GM21576 (cell line): ENCODE results near the gene CTSE.

ENCODE experiments used
- ATAC-seq: cut with Tn5 transposase; IDR thresholded peaks from one replicate; pipeline ENCODE4 v1.9.1; 2021; ENCODE audit warnings: mild to moderate bottlenecking, moderate library complexity; ENCODE audit not compliant: unreplicated experiment

Gene CTSE

DNA sequence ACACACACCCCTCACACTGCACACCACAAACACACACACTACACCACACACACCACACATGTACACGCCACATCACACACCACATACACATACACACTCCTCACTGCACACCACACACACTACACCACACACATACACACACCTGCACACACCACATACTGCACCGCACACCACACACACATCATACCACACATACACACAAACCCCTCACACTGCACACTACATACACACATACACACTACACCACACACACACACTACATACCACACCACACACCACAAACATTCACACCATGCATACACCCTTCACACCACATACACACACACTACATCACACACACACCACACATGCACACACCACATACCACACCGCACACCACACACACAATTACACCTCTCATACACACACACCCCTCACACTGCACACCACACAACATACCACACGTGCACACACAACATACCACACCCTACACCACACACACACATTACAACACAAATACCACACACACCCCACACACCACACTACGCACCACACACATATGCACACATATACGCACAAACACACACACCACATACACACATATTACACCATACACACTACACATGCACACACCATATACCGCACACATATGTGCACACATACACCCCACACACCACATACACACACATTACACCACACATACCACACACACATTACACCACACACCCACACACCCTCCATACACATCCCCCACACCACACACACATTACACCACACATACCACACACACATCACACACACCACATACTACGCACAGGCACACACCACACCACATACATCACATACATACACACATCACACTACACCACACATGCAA, 50.1 kb downstream of the CTSE start:
- no peak for ATAC-seq

DNA sequence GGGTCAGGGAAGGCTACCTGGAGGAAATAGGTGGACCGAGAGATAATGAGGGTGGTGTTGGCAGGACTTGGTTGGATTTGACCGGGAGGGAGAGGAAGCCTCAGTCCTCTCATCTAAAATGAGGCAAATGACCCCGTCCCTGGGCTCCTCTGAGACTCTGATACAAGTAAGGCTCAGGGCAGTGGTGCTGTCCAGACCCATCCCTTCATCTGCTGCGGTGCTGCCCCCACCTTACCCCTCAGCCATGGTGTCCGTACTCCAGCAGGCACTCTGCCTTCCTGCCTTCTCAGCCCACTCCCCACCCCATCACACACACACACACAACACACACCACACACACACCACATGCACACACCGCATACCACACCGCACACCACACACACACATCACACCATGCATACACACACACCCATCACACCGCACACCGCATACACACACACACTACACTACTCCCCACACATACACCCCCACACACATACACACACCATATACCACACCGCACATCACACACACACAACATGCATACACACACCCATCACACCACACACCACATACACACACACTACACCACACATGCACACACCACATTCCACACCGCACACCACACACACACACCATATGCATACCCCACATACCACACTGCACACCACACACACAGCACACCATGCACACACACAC, 51.1 kb downstream of the CTSE start:
- ATAC-seq: no peak

DNA sequence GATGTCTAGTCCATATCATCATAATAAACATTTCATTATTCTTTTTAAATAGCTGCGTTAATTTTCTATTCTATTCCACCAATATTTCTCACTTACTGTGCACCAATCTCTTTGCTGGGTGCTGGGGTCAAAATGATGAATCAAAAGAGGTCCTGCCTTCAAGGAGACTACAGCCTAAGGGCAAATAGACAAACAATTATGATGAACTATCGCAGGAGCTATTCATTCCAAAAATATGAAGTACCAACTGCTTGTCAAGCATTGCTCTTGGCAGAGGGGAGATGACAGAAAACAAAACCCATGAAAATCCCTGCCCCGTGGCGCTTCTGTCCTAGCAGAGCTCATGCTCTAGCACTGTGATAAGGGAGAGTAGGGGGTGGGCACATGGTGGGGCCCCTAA, 51.6 kb downstream of the CTSE start:
- no peak for ATAC-seq

GRCh38 chr1:205971082-205971481, 52.6 kb downstream of the CTSE start:
- ATAC-seq: no peak

- no peak for ATAC-seq
Measured at GRCh38 chr1:205970486-205970885, 53.2 kb downstream of the CTSE start.

- no peak for ATAC-seq
Measured at GRCh38 chr1:205969229-205969628, 54.5 kb downstream of the CTSE start.

DNA sequence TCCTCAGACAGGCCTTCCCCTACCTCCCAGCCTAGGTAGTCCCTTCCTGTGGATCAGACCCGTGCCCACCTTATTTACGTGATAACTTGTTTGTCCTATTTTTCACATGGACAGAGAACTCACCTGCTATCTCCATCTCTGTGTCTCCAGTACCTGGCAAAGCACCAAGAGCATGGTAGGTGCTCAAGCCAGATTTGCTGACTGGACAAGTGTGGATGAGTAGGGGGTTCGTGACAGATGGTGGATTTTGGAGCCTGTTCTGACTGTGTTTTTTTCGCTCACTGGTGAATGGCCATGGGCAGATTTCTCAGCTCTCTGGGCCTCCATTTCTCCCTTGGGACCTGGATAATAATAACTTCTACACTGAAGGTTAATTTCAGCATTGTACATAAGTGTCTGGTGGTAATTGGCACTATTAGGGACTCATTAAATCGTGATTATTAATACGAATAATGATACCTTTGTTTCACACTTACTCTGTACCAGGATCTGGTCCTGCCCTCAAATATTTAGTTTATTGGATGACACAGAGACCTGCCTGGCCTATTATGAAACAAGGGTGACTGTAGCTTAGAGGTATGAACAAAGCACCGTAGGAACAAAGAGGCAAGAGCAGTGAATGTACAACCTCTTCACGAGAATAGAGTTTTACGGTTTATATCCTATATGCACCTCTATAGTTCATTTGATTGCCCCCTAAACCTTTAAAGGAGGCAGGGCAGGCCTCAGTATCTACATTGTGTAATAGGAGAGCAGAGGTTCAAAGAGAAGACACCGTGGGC, 56.0 kb downstream of the CTSE start:
- ATAC-seq: no peak

- ATAC-seq: no peak
Measured at GRCh38 chr1:205965036-205965884, 58.4 kb downstream of the CTSE start.

DNA sequence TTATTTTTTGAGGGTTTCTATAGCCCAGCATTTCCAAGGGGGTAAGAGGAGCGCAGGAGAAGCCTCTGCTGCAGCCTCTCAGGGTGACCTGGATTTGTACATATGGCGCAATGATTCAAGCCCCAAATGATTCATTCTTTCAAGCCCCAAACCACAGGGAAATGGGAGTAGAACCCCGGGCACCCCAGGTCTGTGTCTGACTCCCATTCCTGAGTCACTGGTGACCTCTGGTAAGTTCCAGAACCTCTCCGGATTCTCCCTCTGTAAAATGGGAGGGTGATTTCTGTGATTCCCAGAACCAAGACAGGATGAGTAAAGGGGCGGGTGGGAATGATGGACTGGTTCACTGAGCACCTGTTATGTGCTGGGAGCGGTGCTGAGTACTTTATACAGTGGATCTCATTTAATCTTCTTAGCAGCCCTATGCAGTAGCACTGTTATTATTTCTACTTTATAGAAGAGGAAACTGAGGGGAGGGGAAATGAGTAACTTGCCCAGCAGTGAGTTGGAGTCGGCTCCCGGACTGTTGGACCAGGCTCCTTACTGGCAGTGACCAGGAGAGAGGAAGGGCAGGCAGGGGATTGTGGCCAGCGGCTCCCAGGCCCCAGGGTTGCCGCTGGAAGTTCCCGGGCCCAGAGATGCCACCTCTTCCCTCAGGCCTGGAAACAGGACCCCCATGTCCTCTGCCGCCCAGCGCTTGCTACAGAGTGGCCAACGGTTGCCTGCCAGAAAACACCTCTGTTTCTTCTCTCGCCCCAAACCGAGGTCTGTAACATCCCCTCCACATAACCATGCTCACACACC, 60.1 kb downstream of the CTSE start:
- no peak for ATAC-seq

DNA sequence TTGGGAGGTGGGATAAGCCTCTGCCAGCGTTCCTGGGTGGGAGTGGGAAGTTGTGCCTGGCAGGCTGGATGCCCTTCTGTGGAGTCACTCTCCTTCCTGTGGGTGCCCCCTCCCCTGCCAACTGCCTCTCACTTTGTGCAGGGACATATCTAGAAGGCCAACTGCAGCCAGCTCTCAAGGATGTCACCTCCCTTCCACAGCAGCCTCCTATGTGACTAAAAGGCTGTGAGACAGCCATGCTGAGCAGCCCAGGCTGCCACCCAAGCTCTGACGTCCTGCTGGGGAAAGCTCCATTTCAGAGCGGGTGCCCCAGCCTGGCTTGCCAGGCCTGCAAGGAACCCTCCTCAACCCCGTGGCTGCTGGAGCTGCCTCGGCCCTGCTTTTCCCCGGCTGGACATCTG, 60.9 kb downstream of the CTSE start:
- no peak for ATAC-seq

- ATAC-seq: no peak
Measured at GRCh38 chr1:205961991-205962820, 61.5 kb downstream of the CTSE start.

DNA sequence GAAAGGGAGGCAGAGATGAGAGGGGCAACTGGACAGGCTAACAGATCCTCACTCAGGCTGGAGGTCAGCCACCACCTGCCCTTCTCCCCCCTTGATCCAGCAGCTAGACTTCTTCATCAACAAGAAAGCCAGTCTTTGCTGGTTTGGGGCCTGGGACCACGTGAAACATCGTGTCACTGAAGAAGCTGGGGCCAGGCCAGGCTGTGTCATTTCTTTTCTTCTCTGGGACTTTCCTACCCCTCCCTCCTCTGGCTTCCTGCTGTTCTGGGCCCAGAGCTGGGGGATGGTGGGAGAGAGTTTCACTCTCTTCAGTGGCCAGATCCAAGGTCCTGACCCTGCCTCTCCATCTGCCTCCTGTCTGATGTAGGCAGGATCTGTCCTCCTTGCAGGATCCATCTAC, 62.3 kb downstream of the CTSE start:
- ATAC-seq: no peak

GRCh38 chr1:205959789-205960188, 63.9 kb downstream of the CTSE start:
- ATAC-seq: no peak
